Measurements from ENCODE around the gene APOL5.

APOL5 gene

GRCh38 chr22:35697142-35697541 is 20.5 kb upstream of the APOL5 start:
- no peak for TF ChIP-seq GATA2 (IDR thresholded peaks at IDR 0.05; ENCODE audit: low read depth, low read length)
- TF ChIP-seq GATA3 (IDR thresholded peaks at IDR 0.05; ENCODE audit: low read depth, low read length) = no peak

- TF ChIP-seq GATA3 (IDR thresholded peaks at IDR 0.05; ENCODE audit: low read depth, low read length) = no peak
- TF ChIP-seq GATA2 (IDR thresholded peaks at IDR 0.05; ENCODE audit: low read depth, low read length) = no peak
These were observed 13.6 kb upstream of the APOL5 start for GRCh38 chr22:35703861-35704584.

GRCh38 chr22:35705141-35705540 is 12.5 kb upstream of the APOL5 start:
- TF ChIP-seq GATA3 (IDR thresholded peaks at IDR 0.05; ENCODE audit: low read depth, low read length) = no peak
- TF ChIP-seq GATA2 (IDR thresholded peaks at IDR 0.05; ENCODE audit: low read depth, low read length) = no peak

GRCh38 chr22:35708453-35708852 is 9.2 kb upstream of the APOL5 start:
- TF ChIP-seq GATA2 (IDR thresholded peaks at IDR 0.05; ENCODE audit: low read depth, low read length) (no peak), GATA3 (IDR thresholded peaks at IDR 0.05; ENCODE audit: low read depth, low read length) (no peak)

GRCh38 chr22:35708917-35709316 is 8.8 kb upstream of the APOL5 start:
- TF ChIP-seq GATA3 (IDR thresholded peaks at IDR 0.05; ENCODE audit: low read depth, low read length) = no peak
- TF ChIP-seq GATA2 (IDR thresholded peaks at IDR 0.05; ENCODE audit: low read depth, low read length) = no peak

DNA sequence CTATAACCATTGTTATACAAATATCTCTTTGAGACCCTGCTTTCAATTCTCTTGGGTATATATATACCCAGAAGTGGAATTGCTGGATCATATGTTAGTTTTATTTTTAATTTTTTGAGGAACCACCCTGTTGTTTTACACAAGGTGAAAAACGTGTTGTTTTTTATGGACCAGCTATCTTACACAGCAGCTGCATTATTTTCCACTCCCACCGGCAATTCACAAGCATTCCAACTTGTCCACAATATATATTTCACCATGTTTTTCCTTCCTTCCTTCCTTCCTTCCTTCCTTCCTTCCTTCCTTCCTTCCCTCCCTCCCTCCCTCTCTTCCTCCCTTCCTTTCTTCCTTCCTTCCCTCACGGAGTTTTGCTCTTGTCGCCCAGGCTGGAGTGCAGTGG is 6.3 kb upstream of the APOL5 start:
- no peak for TF ChIP-seq GATA2 (IDR thresholded peaks at IDR 0.05; ENCODE audit: low read depth, low read length)
- TF ChIP-seq GATA3 (IDR thresholded peaks at IDR 0.05; ENCODE audit: low read depth, low read length) = no peak

- TF ChIP-seq GATA2 (IDR thresholded peaks at IDR 0.05; ENCODE audit: low read depth, low read length) = no peak
These were observed 5.0 kb upstream of the APOL5 start for GRCh38 chr22:35712672-35713071.

DNA sequence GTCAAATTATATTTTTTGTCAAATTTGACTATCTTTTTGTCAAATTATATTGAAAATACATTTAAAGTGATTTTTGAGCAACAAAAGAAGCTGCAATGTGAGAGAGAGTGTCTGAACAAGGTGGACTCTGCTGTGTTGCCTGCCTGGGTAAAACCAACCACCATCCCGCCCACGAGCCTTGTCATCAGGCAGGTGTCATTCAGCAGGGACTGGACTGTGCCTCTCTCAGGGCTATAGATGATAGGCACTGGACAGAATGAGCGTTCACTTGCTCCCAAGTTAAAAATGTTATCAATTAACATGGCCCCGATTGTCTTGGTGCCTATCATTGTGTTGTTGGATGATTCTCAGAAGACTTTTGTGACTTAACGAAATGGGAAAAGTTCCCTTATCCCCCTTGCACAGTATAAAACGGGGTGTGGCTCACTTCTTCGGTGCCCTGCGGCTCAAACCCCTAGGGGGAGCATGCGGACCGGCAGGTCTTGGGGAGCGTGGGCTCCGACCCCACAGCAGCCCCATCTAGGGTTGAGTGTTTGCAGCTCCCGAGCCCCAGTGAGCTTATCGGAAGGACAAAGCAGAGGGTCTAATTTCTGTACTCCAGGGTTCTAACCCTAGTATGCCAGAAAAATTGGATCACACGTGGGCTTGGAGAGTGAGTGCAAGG is 1.7 kb downstream of the APOL5 start:
- no peak for TF ChIP-seq GATA3 (IDR thresholded peaks at IDR 0.05; ENCODE audit: low read depth, low read length)
- TF ChIP-seq GATA2 (IDR thresholded peaks at IDR 0.05; ENCODE audit: low read depth, low read length) = no peak

GRCh38 chr22:35721960-35722359 is 4.3 kb downstream of the APOL5 start:
- TF ChIP-seq GATA3 (IDR thresholded peaks at IDR 0.05; ENCODE audit: low read depth, low read length) = no peak
- no peak for TF ChIP-seq GATA2 (IDR thresholded peaks at IDR 0.05; ENCODE audit: low read depth, low read length)

DNA sequence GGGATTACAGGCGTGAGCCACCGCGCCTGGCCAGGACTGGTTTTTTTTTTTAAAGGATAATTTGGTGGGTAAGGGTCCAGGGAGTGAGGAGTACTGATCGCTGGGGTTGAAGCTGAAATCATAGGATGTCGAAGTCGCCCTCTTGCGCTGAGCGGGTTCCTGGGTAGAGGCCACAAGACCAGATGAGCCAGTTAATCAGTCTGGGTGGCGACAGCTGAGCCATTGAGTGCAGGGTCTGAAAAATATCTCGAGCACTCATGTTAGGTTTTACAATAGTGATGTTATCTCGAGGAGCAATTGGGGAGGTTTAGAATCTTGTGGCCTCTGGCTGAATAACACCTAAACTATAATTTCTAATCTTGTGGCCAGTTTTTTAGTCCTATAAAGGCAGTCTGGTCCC is 7.8 kb downstream of the APOL5 start:
- no peak for TF ChIP-seq GATA2 (IDR thresholded peaks at IDR 0.05; ENCODE audit: low read depth, low read length)
- TF ChIP-seq GATA3 (IDR thresholded peaks at IDR 0.05; ENCODE audit: low read depth, low read length) = no peak

GRCh38 chr22:35726398-35726797 is 8.7 kb downstream of the APOL5 start:
- no peak for TF ChIP-seq GATA2 (IDR thresholded peaks at IDR 0.05; ENCODE audit: low read depth, low read length)
- TF ChIP-seq GATA3 (IDR thresholded peaks at IDR 0.05; ENCODE audit: low read depth, low read length) = no peak

GRCh38 chr22:35726933-35727332 is 9.3 kb downstream of the APOL5 start:
- TF ChIP-seq GATA2 (IDR thresholded peaks at IDR 0.05; ENCODE audit: low read depth, low read length) (no peak), GATA3 (IDR thresholded peaks at IDR 0.05; ENCODE audit: low read depth, low read length) (no peak)

- no peak for TF ChIP-seq GATA2 (IDR thresholded peaks at IDR 0.05; ENCODE audit: low read depth, low read length)
- TF ChIP-seq GATA3 (IDR thresholded peaks at IDR 0.05; ENCODE audit: low read depth, low read length) = no peak
These were observed 9.8 kb downstream of the APOL5 start for GRCh38 chr22:35727436-35727835.

- no peak for TF ChIP-seq GATA3 (IDR thresholded peaks at IDR 0.05; ENCODE audit: low read depth, low read length)
These were observed 11.1 kb downstream of the APOL5 start for GRCh38 chr22:35728639-35729308.

DNA sequence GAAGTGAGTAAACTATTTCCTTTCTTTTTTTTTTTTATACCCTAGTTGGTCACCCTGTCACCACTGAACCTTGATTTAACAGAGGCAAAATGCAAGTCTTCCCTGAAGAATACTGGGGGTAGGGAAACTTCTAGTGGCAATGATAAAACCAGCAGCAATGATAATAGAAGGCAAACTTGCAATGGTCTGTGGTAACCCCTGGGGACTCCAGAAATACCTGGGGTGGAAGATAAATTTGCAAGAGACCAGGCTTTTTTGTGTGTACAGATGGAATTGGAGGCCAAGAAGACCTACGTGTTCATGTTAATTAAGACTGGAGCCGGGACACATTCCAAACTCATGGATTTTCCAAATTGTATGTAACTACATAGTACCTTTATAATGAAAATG is 11.6 kb downstream of the APOL5 start:
- TF ChIP-seq GATA2 (IDR thresholded peaks at IDR 0.05; ENCODE audit: low read depth, low read length) (no peak), GATA3 (IDR thresholded peaks at IDR 0.05; ENCODE audit: low read depth, low read length) (no peak)

Data from SH-SY5Y (cell line).